B cell (primary cell): ENCODE results near the gene ZP4.

Experiments
- CTCF ChIP-seq: fragments of 200-600 bp; IDR thresholded peaks from one replicate; pipeline ENCODE4 v1.8.0; 2022; ENCODE audit warnings: antibody characterized with exemption, mild to moderate bottlenecking
- EZH2 ChIP-seq: IDR thresholded peaks from 2 replicates; pipeline ENCODE4 v1.6.1; 2012; ENCODE audit warnings: borderline replicate concordance, low read depth, mild to moderate bottlenecking, moderate library complexity, low read length; ENCODE audit not compliant: insufficient read depth, poor library complexity, severe bottlenecking

- no peak for TF ChIP-seq CTCF
- no peak for TF ChIP-seq EZH2
Observed at GRCh38 chr1:237852342-237852741, 38.4 kb downstream of the ZP4 start.
